ENCODE data around the gene EGFR.

EGFR gene

DNA sequence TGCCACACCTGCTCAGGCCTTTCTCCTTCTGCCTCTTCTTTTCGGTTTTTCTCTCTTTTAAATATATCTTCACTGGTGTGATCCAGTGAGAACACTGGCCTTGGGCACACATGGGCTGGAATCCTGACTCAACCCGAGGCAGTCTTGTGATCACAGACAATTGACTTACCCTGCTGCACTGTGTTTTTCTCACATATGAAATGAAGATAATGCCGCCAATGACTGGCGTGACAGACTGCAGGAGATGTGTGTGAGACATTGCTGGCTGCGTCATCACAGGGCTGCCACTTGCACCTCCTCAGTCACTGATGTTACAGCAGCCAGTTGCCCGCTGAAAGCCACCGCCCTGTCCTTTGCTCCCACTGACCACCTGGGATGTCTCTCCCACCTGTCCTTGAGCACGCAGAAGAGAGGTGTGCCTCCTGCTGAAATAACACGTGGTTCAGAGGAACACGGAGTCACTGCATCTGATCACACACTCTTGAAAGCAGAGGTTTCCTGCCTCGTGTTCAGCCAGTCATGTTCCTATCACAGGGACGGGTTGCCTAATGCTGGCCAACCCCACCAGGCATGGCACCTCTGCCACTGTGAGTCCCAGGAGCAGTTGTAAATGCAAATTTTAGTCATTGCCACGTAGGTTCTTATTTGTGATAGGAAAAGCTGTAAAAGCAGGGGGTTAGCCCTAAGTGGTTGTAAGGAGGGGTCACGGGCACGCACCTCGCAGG is 221.8 kb downstream of the EGFR start:
- Mint-ChIP-seq H3K27ac (no peak overlapping the region), H3K4me3 (no peak overlapping the region), H3K36me3 (no peaks in the 10 kb centered on the region), H3K9me3 (no peaks in the 10 kb centered on the region), H3K4me1 (no peaks in the 10 kb centered on the region), H3K27me3 (peaks cover 6% of the 10 kb centered on the region)
- no peak for DNase-seq (ENCODE audit: low spot score in 2 of 2)
- no peak for ATAC-seq (ENCODE audit: low read depth)

DNA sequence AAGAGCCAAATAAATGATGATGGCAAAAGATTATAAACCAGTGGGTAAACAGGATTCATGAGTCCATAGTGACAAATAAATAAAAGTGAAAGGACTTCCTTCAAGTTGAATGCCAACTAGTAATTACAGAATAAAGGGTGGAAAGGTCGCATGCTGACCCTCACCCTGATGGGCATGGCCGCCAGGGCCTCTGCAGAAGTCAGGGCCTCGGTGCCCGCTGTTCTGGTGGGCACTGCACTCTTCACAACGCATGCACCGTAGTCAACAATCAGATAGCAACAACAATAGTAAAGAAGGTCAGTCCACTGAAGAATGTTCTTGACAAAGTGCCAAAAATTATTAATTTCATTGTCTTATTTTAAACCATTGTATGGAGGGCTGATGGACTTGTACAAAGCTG is 223.1 kb downstream of the EGFR start:
- no peak for DNase-seq (ENCODE audit: low spot score in 2 of 2)
- ATAC-seq (ENCODE audit: low read depth): no peak
- no peaks in the 10 kb centered on the region for H3K4me1 Mint-ChIP-seq
- no peaks in the 10 kb centered on the region for H3K9me3 Mint-ChIP-seq
- no peak overlapping the region for H3K27ac Mint-ChIP-seq
- H3K27me3 Mint-ChIP-seq: peaks cover 4% of the 10 kb centered on the region
- no peaks in the 10 kb centered on the region for H3K36me3 Mint-ChIP-seq
- no peak overlapping the region for H3K4me3 Mint-ChIP-seq

DNA sequence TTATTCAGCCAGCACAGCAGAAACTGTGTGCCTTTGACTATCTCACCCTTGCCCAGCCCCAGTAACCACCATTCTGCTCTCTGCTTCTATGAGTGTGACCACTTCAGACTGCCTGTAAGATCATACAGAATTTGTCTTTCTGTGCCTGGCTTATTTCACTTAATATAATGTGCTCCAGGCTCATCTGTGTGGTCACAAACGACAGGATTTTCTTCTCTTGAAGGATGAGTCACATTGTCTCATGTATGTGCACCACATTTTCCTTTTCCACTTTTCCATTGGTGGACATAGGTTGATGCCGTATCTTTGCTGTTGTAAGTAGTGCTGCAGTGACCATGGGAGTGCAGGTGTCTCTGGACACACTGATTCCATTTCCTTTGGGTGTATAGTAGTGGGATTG is 223.8 kb downstream of the EGFR start:
- no peaks in the 10 kb centered on the region for H3K9me3 Mint-ChIP-seq
- ATAC-seq (ENCODE audit: low read depth): no peak
- no peak overlapping the region for H3K4me3 Mint-ChIP-seq
- no peaks in the 10 kb centered on the region for H3K4me1 Mint-ChIP-seq
- H3K36me3 Mint-ChIP-seq: no peaks in the 10 kb centered on the region
- peaks cover 2% of the 10 kb centered on the region for H3K27me3 Mint-ChIP-seq
- H3K27ac Mint-ChIP-seq: no peak overlapping the region
- DNase-seq (ENCODE audit: low spot score in 2 of 2): no peak

DNA sequence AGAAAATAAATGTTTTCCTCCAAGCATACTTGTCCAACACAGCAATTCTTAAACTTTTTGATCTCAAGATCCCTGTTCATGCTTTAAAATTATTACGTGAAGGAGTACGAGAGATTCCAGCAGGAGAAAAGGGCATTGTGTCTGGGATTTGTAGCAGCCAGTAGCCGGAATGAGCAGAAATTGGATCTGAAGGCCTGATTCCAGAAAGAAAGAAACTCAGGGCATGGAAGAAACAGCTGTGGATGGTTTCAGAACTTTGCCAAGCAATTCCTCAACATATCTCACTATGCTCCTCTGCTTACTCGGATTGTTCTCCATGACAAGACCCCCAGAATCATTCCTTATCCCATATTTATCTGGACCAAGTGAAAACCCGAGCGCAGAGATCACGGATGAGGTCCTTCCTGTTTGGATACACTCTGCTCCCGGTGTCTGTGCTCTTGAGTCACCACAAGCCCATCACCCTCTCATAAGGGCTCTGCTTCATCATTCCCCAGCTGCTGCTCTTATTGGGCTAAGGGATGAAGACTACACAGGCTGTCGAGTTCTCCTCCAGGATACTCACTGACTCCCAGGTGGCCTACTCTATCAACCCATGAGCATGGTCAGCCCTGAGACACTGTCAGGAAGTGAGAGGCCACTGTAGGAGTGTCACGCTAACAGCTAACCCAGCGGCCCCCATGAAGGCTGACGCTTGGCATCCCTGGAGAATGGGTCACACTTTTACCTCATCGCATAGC is 225.4 kb downstream of the EGFR start:
- Mint-ChIP-seq H3K9me3 (no peaks in the 10 kb centered on the region), H3K36me3 (no peaks in the 10 kb centered on the region), H3K27ac (no peak overlapping the region), H3K27me3 (peaks cover 1% of the 10 kb centered on the region), H3K4me3 (no peak overlapping the region), H3K4me1 (no peaks in the 10 kb centered on the region)
- no peak for ATAC-seq (ENCODE audit: low read depth)
- no peak for DNase-seq (ENCODE audit: low spot score in 2 of 2)

DNA sequence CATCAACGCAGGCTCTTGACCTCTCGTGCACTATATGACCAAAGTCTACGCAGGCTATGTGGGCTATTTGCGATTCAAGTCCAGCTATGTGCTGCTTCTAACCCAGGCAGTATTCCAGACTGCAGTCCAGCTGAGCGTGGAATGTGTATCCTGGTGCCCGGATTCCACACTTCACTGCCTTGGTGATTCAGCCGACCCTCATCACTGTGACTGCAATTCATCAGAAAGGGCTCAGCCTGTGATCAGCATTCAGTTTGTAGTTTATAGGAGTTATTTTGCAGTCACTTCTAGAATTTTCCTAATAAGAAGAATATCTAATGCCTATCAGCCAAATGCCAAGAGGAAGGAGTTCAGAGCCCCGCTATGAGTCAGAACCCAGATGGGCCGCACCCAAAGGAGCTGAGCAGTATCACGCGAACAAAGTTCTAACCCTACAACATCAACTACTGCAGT is 226.5 kb downstream of the EGFR start:
- ATAC-seq (ENCODE audit: low read depth) (no peak), DNase-seq (ENCODE audit: low spot score in 2 of 2) (no peak)
- Mint-ChIP-seq H3K36me3 (no peaks in the 10 kb centered on the region), H3K9me3 (no peaks in the 10 kb centered on the region), H3K27me3 (no peaks in the 10 kb centered on the region), H3K4me3 (no peak overlapping the region), H3K27ac (no peak overlapping the region), H3K4me1 (no peaks in the 10 kb centered on the region)

DNA sequence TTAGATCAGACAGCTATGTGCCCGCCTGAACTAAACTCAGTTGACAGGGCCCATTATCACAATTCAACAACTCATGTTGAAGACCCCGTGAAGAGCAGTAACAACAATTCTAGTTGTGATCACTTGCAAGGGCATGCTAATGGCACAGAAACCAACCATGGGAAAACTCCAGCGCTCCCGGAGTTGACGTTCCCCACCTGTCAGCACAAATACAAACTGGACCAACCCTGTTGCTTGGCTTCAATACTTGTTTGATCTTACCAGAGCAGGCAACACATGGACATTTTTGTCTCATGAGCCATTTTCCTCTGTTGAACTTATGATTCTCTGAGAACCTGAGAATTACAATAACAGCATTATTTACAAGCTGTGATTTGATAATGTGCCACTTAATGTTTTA is 227.4 kb downstream of the EGFR start:
- ATAC-seq (ENCODE audit: low read depth) (no peak), DNase-seq (ENCODE audit: low spot score in 2 of 2) (no peak)
- Mint-ChIP-seq H3K9me3 (no peaks in the 10 kb centered on the region), H3K27me3 (peaks cover 3% of the 10 kb centered on the region), H3K27ac (no peak overlapping the region), H3K4me1 (no peaks in the 10 kb centered on the region), H3K36me3 (no peaks in the 10 kb centered on the region), H3K4me3 (no peak overlapping the region)

DNA sequence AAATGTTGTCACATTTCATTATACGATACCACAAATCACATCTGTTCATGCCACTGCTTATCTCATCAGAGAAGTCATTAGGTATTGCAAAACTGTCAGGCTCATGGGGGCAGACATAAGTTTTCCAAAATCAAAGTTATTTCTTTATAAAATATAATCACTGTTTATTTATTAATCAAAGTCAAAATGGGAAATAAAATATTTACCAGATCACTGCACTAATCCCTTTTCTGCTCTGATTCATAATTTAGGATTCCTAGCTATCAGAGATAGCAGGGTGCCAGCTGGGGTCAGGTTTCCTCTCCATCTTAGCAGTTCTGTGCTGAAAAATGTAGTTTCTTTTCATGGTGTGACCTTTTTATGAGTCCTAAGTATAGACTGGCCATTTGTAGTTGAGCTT is 228.6 kb downstream of the EGFR start:
- DNase-seq (ENCODE audit: low spot score in 2 of 2) (no peak), ATAC-seq (ENCODE audit: low read depth) (no peak)
- Mint-ChIP-seq H3K27ac (no peak overlapping the region), H3K4me3 (no peak overlapping the region), H3K36me3 (no peaks in the 10 kb centered on the region), H3K9me3 (no peaks in the 10 kb centered on the region), H3K4me1 (no peaks in the 10 kb centered on the region), H3K27me3 (peaks cover 3% of the 10 kb centered on the region)

DNA sequence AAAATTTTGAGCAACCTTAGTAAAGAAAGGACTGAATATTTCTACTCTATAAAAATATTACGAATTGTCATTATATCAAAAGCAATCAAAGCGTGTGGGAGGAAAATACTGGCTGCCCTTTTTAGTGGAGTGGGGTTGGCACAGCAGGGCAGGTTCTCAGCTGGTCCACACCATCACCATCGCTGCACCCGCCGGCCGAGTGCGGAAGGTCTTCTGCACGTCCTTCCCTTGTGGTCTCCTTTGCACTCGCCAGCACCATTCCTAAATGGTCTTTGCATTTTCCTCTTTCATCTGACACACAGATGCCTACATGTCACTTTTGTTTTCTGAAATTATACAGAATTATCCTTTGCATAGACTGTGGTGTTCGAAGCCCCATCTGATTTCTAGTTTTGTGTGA is 229.7 kb downstream of the EGFR start:
- Mint-ChIP-seq H3K9me3 (no peaks in the 10 kb centered on the region), H3K4me1 (no peaks in the 10 kb centered on the region), H3K27me3 (peaks cover 8% of the 10 kb centered on the region), H3K27ac (no peak overlapping the region), H3K4me3 (no peak overlapping the region), H3K36me3 (no peaks in the 10 kb centered on the region)
- ATAC-seq (ENCODE audit: low read depth) (no peak), DNase-seq (ENCODE audit: low spot score in 2 of 2) (no peak)

DNA sequence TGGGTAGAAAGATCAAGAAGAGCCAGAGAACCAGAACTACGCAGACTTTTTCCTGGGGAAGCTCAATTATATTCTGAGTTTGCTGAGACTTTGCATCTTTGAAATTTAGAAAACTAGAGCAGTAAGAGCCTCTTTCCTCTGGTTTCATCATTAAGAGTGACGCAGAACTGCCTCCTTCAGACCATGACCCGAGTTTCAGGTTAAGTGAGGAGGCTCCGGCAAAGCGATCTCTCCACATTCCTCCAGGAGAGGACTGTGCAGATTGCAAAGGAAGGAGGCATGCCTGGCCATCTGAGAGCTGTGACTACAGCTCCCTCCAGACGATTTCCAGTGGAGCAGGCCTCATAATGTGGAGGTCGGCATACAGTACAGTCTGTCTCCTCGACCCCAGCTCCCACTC is 230.5 kb downstream of the EGFR start:
- no peaks in the 10 kb centered on the region for H3K36me3 Mint-ChIP-seq
- DNase-seq (ENCODE audit: low spot score in 2 of 2) (no peak), ATAC-seq (ENCODE audit: low read depth) (no peak)
- no peaks in the 10 kb centered on the region for H3K4me1 Mint-ChIP-seq
- peaks cover 14% of the 10 kb centered on the region for H3K27me3 Mint-ChIP-seq
- H3K27ac Mint-ChIP-seq: no peak overlapping the region
- H3K9me3 Mint-ChIP-seq: no peaks in the 10 kb centered on the region
- H3K4me3 Mint-ChIP-seq: no peak overlapping the region

DNA sequence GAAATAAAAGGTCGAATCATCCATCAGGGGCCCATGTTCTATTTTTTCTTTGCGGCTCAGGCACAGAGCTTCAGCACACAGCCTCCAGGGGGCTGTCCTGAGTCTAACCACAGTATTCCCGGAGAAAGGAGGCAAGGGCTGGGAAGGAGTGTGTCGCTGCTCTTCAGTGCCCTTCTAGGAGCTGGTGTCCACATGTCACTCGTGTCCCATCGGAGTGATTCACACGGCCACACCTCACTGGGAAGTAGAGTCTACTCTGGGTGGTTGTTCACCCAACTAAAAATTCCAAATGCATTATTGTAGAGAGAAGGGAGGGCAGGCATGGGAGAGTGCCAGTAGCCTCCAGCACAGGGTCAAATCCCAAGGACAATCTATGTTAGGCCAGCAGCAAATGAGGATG is 231.5 kb downstream of the EGFR start:
- DNase-seq (ENCODE audit: low spot score in 2 of 2): no peak
- Mint-ChIP-seq H3K27me3 (peaks cover 15% of the 10 kb centered on the region), H3K4me1 (peaks cover 1% of the 10 kb centered on the region), H3K4me3 (no peak overlapping the region), H3K27ac (no peak overlapping the region), H3K9me3 (no peaks in the 10 kb centered on the region), H3K36me3 (no peaks in the 10 kb centered on the region)
- no peak for ATAC-seq (ENCODE audit: low read depth)

DNA sequence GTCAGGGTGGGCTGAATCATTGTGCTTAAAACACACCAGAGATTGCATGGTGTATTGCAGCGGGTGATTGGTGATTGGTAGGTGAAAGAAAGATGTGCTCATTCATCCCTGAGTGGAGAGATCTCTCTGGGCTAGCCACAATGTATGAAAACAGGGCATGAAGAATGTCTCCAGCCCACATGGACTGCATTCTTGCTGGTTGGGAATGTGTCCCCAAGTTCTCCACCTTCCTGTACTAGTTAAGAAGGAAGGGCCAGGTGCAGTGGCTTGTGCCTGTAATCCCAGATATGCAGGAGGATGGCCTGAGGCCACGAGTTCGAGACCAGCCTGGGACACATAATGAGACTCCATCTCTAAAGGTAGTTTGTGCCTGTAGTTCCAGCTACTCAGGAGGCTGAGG is 232.5 kb downstream of the EGFR start:
- Mint-ChIP-seq H3K36me3 (no peaks in the 10 kb centered on the region), H3K4me3 (no peak overlapping the region), H3K4me1 (peaks cover 3% of the 10 kb centered on the region), H3K27me3 (peaks cover 21% of the 10 kb centered on the region), H3K27ac (no peak overlapping the region), H3K9me3 (no peaks in the 10 kb centered on the region)
- no peak for DNase-seq (ENCODE audit: low spot score in 2 of 2)
- ATAC-seq (ENCODE audit: low read depth): no peak

DNA sequence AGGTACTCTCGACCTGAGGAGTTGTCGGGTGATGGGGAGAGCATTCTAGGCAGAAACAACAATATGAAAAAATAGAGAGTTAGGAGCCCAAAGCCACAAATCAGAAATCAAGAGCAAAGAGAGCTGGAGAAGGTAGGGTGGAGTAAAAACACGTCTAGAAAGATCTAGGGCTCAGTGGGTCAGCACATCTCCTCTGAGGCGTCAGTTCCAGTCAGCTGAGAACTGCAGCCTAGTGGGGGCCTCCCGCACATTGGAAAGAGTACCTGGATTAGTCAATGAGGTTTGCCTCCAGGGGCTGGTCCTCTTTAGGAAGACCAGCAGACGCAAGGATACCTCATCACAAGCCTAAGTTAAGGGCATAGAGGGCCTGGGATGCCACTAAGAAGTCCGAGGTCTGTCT is 233.1 kb downstream of the EGFR start:
- H3K4me3 Mint-ChIP-seq: no peak overlapping the region
- peaks cover 3% of the 10 kb centered on the region for H3K4me1 Mint-ChIP-seq
- DNase-seq (ENCODE audit: low spot score in 2 of 2) (no peak), ATAC-seq (ENCODE audit: low read depth) (no peak)
- no peak overlapping the region for H3K27ac Mint-ChIP-seq
- no peaks in the 10 kb centered on the region for H3K9me3 Mint-ChIP-seq
- peaks cover 23% of the 10 kb centered on the region for H3K27me3 Mint-ChIP-seq
- no peaks in the 10 kb centered on the region for H3K36me3 Mint-ChIP-seq

DNA sequence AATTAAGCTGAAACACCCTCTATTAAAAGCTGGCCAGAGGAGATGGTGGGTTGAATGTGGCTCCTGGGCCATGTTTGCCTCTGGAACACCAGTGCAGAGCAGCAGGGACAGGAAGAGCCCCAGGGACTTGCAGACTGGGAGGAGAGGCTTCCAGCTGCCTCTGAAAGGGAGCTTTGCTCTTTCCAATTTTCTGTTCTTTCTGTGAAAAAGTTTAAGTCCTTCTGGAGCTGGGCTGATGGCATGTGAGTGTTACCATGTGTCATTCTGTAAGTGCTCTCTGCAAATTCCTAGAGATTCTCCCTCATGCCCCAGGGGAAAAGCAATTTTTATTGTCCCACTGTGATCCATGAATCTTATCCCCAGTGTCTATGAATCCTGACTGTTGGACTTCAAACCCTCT is 233.6 kb downstream of the EGFR start:
- Mint-ChIP-seq H3K9me3 (no peaks in the 10 kb centered on the region), H3K27ac (no peak overlapping the region), H3K4me3 (no peak overlapping the region), H3K36me3 (no peaks in the 10 kb centered on the region), H3K27me3 (peaks cover 24% of the 10 kb centered on the region), H3K4me1 (peaks cover 3% of the 10 kb centered on the region)
- ATAC-seq (ENCODE audit: low read depth) (no peak), DNase-seq (ENCODE audit: low spot score in 2 of 2) (no peak)

DNA sequence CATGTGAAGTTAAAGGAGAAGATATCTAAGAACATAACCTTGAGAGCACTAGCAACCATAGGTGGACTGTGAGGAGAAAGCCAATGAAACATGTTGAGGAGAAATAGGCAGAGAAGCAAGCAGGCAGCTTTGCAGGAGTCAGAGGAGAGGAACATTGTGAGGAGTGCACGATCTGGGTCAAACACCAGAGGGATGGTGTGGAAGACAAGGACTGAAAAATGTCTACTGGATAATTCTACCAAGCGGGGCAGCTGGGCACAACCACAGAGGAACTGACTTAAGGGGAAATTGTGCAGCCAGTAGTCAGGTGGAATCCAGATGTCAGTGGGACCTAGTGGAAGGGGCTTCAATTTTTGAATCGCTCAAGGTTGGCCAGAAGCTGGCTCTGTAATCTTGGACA is 234.4 kb downstream of the EGFR start:
- H3K36me3 Mint-ChIP-seq: no peaks in the 10 kb centered on the region
- peaks cover 3% of the 10 kb centered on the region for H3K4me1 Mint-ChIP-seq
- H3K9me3 Mint-ChIP-seq: no peaks in the 10 kb centered on the region
- H3K27me3 Mint-ChIP-seq: peaks cover 24% of the 10 kb centered on the region
- no peak overlapping the region for H3K27ac Mint-ChIP-seq
- H3K4me3 Mint-ChIP-seq: no peak overlapping the region
- no peak for ATAC-seq (ENCODE audit: low read depth)
- DNase-seq (ENCODE audit: low spot score in 2 of 2): no peak

DNA sequence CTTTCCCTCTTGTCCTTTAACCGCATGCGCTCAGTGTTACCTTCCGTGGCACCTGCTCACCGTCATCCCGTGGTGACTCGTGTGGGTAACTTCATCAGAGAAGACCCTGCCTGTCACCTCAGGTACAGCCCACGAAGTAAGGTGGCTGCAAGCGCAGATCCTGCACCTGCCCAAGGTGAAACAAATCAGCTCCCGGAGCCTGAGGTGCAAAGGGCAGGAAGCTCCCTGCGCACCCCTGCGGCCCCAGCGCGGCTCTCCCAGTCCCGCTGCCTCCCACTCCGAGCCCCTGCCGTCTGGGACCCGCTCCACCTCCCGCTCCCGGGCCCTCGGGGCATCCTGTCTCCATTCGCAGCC is 235.4 kb downstream of the EGFR start:
- DNase-seq (ENCODE audit: low spot score in 2 of 2): no peak
- H3K27ac Mint-ChIP-seq: no peak overlapping the region
- H3K4me3 Mint-ChIP-seq: peak overlapping the region; percentile 73
- ATAC-seq (ENCODE audit: low read depth): no peak
- H3K4me1 Mint-ChIP-seq: peaks cover 3% of the 10 kb centered on the region
- peaks cover 24% of the 10 kb centered on the region for H3K27me3 Mint-ChIP-seq
- H3K9me3 Mint-ChIP-seq: no peaks in the 10 kb centered on the region
- H3K36me3 Mint-ChIP-seq: no peaks in the 10 kb centered on the region

Data from memory B cell (primary cell).